ENCODE data around the gene R3HDM4.

- TF ChIP-seq CTCF (conservative IDR thresholded peaks at IDR 0.05; ENCODE audit: low read length), result no peak
- no peak for TF ChIP-seq EZH2phosphoT487 (IDR thresholded peaks at IDR 0.05; ENCODE audit: borderline replicate concordance)
Observed at GRCh38 chr19:873561-874041, 39.4 kb downstream of the R3HDM4 start.

All from Loucy (cell line).